Endothelial cell (in vitro differentiated cells): ENCODE data around the gene PRR23E. TPM values are rescaled to one million over a fixed set of nuclear protein-coding genes. Genes with fewer than 3 reads are reported as not detected.

Experiments used
- DNase-seq: peaks from one replicate; pipeline ENCODE4 v3.0.0; 2021; ENCODE audit warnings: low spot score
- H3K27ac Mint-ChIP-seq: one replicate; pipeline ENCODE4 v1.8.0; 2021; ENCODE audit warnings: mixed read lengths, inconsistent platforms; ENCODE audit not compliant: unreplicated experiment
- H3K27me3 Mint-ChIP-seq: one replicate; pipeline ENCODE4 v1.8.0; 2021; ENCODE audit warnings: mild to moderate bottlenecking, moderate library complexity, mixed read lengths, inconsistent platforms; ENCODE audit not compliant: unreplicated experiment
- H3K36me3 Mint-ChIP-seq: one replicate; pipeline ENCODE4 v1.8.0; 2021; ENCODE audit warnings: mild to moderate bottlenecking, low read depth, mixed read lengths, inconsistent platforms; ENCODE audit not compliant: unreplicated experiment
- H3K4me1 Mint-ChIP-seq: one replicate; pipeline ENCODE4 v1.8.0; 2021; ENCODE audit warnings: mild to moderate bottlenecking, mixed read lengths, inconsistent platforms; ENCODE audit not compliant: unreplicated experiment
- H3K4me3 Mint-ChIP-seq: one replicate; pipeline ENCODE4 v1.8.0; 2021; ENCODE audit warnings: mild to moderate bottlenecking, mixed read lengths, inconsistent platforms; ENCODE audit not compliant: unreplicated experiment
- H3K9me3 Mint-ChIP-seq: one replicate; pipeline ENCODE4 v1.8.0; 2021; ENCODE audit warnings: mixed read lengths, inconsistent platforms; ENCODE audit not compliant: unreplicated experiment
- CTCF ChIP-seq: fragments of 200-600 bp; sonication (generic); IDR thresholded peaks from one replicate; pipeline ENCODE4 v1.5.0; 2021; ENCODE audit warnings: antibody characterized with exemption; ENCODE audit not compliant: unreplicated experiment
- total RNA-seq: library from RNA; stranded (reverse); fragmentation: NEBNext Ultra II Directional; extraction: Animal tissue kit (Norgen Biotek cat#: 25700); gene quantifications from one replicate; pipeline ENCODE4 v1.2.1, GENCODE V29; 2021; ENCODE audit not compliant: unreplicated experiment

The PRR23E gene
- total RNA-seq, 1 donor from 2014 or later, result not detected

GRCh38 chr3:127193341-127193740 lies 410 bp downstream of the PRR23E start:
- Mint-ChIP-seq H3K27ac (no peak overlapping the region), H3K9me3 (no peaks in the 10 kb centered on the region), H3K4me1 (no peaks in the 10 kb centered on the region), H3K27me3 (peaks cover 3% of the 10 kb centered on the region), H3K36me3 (no peaks in the 10 kb centered on the region), H3K4me3 (no peak overlapping the region)
- no peak for DNase-seq
- no peak for TF ChIP-seq CTCF

- Mint-ChIP-seq H3K36me3 (no peaks in the 10 kb centered on the region), H3K4me3 (no peak overlapping the region), H3K27me3 (peaks cover 3% of the 10 kb centered on the region), H3K4me1 (no peaks in the 10 kb centered on the region), H3K9me3 (no peaks in the 10 kb centered on the region), H3K27ac (no peak overlapping the region)
- DNase-seq, result no peak
- TF ChIP-seq CTCF, result no peak
Measured at GRCh38 chr3:127193775-127194174, 844 bp downstream of the PRR23E start.

GRCh38 chr3:127194601-127195187 lies 1.8 kb downstream of the PRR23E start:
- no peaks in the 10 kb centered on the region for H3K4me1 Mint-ChIP-seq
- no peak for TF ChIP-seq CTCF
- no peaks in the 10 kb centered on the region for H3K9me3 Mint-ChIP-seq
- H3K36me3 Mint-ChIP-seq, result no peaks in the 10 kb centered on the region
- no peak overlapping the region for H3K27ac Mint-ChIP-seq
- H3K27me3 Mint-ChIP-seq, result peaks cover 3% of the 10 kb centered on the region
- no peak for DNase-seq
- no peak overlapping the region for H3K4me3 Mint-ChIP-seq

GRCh38 chr3:127195417-127195816 lies 2.5 kb downstream of the PRR23E start:
- no peaks in the 10 kb centered on the region for H3K9me3 Mint-ChIP-seq
- H3K27me3 Mint-ChIP-seq, result peaks cover 3% of the 10 kb centered on the region
- no peak for DNase-seq
- H3K4me3 Mint-ChIP-seq, result no peak overlapping the region
- H3K4me1 Mint-ChIP-seq, result no peaks in the 10 kb centered on the region
- no peak overlapping the region for H3K27ac Mint-ChIP-seq
- H3K36me3 Mint-ChIP-seq, result no peaks in the 10 kb centered on the region
- no peak for TF ChIP-seq CTCF

GRCh38 chr3:127196002-127196401 lies 3.1 kb downstream of the PRR23E start:
- no peak for DNase-seq
- no peaks in the 10 kb centered on the region for H3K36me3 Mint-ChIP-seq
- H3K27ac Mint-ChIP-seq, result no peak overlapping the region
- H3K4me1 Mint-ChIP-seq, result no peaks in the 10 kb centered on the region
- TF ChIP-seq CTCF, result no peak
- no peaks in the 10 kb centered on the region for H3K9me3 Mint-ChIP-seq
- peaks cover 3% of the 10 kb centered on the region for H3K27me3 Mint-ChIP-seq
- no peak overlapping the region for H3K4me3 Mint-ChIP-seq
